HG02763 (cell line): ENCODE results near the gene COX7B.
"Not testable (repeated sequence)": the region's sequence is repeated elsewhere in the genome, so short reads cannot be mapped to it uniquely, and the experiment has no call there.

Source experiments
- ATAC-seq: cut with Tn5 transposase; IDR thresholded peaks from one replicate; pipeline ENCODE4 v1.9.1; 2021; ENCODE audit warnings: mild to moderate bottlenecking, moderate library complexity; ENCODE audit not compliant: unreplicated experiment

The COX7B gene

DNA sequence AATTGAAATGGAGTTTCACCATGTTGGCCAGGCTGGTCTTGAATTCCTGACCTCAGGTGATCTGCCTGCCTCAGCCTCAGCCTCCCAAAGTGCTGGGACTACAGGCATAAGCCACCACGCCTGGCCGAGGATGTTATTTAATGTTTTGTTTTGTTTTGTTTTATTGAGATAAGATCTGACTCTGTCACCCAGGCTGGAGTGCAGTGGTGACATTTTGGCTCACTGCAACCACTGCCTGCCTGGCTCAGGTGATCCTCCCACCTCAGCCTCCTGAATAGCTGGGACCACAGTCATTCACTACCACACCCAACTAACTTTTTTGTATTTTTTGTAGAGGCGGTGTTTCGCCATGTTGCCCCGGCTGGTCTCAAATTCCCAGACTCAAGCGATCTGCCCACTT, 45.8 kb downstream of the COX7B start:
- not testable (repeated sequence) for ATAC-seq

DNA sequence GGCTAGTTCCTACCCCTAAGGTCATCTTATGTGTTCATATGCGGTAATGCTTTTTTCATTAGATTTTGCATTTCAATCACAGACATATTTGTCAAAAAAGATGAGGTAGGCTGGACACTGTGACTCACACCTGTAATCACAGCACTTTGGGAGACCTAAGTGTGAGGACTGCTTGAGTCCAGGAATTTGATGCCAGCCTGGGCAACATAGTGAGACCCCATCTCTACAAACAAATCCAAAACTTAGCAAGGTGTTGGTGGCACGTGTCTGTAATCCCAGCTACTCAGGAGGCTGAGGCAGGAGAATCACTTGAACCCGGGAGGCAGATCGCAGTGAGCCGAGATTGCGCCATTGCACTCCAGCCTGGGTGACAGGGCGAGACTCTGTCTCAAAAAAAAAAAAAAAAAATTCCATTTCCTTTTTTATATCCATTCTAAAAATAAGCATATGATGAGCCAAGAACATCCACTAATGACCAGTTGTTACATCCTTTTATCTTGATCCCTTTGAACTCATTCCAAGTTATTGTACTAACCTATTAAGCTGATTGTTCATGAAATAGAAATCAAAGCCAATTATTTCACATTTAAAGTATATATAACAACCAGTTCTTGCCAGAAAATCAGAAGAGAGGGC, 46.8 kb downstream of the COX7B start:
- no peak for ATAC-seq

DNA sequence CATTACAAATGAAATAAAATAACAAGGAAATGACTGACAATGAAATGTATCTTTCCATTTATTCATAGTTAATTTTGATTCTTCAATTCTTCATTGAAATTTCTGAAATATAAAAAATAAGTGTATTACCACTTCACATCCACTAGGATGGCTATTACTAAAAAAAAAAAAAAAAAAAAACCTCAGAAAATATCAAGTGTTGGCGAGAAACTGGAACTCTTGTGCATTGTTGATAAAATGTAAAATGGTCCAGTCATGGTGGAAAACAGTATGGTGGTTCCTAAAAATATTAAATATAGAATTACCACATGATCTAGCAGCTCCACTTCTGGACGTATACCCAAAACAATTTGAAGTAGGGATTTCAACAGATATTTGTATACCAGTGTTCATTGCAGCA, 47.3 kb downstream of the COX7B start:
- ATAC-seq: no peak

DNA sequence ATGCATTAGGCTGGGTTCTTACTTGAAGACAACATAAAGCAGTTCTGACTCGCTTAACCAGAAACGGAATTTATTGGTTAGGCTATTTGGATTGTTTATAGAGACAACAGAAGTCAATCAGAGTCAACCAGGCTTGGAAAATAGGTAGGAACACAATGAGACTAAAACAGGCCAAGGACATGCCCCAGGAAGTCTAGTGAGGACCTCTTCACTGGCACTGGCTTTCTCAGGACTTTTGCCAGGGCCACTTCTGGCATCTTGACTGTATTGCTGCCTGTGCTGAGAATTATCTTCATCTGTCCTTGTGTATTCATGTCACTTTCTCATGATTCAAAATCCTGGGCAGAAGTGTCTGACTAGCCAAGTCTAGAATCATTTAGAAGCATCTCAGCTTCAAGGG, 50.6 kb downstream of the COX7B start:
- no peak for ATAC-seq

DNA sequence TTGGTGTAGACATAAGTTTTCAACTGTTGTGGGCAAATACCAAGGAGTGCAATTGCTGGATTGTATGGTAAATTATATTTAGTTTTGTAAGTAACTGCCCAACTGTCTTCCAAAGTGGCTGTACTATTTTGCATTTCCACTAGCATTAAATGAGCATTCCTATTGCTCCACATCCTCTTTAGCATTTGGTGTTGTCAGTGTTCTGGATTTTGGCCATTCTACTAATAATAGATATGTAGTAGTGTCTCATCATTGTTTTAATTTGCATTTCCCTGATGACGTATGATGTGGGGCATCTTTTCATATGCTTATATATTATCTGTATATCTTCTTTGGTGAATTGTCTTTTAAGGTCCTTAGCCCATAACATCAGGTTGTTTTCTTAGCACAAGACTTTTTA, 52.9 kb downstream of the COX7B start:
- no peak for ATAC-seq

DNA sequence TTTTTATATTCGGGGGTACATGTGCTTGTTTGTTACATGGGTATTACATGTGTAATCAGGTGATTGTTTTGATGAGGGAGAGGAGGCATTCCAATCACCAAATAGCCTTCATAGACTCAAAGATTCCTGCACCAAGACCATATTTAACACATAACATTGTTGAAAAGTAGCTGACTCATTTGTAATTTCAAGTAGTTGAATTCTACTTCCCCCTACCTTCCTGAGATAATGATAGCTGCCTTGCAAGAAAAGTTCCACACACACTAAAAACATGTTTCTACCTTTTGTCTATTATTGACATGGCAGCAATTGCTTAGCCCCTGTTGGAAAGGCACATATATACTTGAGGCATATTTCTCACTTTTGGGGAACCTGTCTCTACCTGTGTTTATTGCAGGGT, 54.0 kb downstream of the COX7B start:
- no peak for ATAC-seq

DNA sequence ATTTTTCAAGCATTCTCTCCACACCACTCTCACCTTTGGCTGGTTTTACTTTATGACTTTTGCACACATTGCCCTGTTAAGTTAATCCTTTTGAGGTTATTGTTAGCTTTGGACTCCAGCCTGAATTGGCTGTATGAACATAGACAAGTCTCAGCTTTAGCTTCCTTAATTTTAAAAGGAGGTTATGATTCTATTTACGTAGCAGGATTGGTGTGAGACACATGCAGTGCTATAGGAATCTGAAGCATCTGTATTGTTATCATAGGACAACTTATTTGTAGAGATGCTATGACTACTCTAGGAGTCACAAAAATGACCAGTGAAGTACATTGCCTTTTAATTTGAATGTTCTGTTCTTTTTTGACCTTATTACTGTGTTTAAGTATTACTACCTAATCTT, 54.4 kb downstream of the COX7B start:
- ATAC-seq: no peak
